ENCODE measurements around the gene VANGL2.

The VANGL2 gene

DNA sequence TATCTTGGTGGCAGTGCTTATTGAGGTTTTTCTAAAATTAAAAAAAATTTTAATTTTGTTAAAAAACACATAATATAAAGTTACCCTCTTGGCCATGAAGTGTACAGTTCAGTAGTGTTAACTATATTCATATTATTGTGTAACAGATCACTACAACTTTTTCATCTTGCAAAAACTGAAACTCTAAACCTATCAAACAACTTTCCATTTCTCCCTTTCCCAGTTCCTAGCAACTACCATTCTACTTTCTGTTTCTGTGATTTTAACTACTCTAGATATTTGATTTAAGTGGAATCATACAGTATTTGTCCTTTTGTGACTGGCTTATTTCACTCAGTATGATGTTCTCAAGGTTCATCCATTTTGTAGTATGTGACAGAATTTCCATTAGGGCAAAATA lies 67.2 kb downstream of the VANGL2 start:
- no peak overlapping the region for H3K4me3 ChIP-seq (ENCODE audit: low read depth, low read length)
- no peak for DNase-seq (ENCODE audit: low read depth)
- TF ChIP-seq, protein P1, sequence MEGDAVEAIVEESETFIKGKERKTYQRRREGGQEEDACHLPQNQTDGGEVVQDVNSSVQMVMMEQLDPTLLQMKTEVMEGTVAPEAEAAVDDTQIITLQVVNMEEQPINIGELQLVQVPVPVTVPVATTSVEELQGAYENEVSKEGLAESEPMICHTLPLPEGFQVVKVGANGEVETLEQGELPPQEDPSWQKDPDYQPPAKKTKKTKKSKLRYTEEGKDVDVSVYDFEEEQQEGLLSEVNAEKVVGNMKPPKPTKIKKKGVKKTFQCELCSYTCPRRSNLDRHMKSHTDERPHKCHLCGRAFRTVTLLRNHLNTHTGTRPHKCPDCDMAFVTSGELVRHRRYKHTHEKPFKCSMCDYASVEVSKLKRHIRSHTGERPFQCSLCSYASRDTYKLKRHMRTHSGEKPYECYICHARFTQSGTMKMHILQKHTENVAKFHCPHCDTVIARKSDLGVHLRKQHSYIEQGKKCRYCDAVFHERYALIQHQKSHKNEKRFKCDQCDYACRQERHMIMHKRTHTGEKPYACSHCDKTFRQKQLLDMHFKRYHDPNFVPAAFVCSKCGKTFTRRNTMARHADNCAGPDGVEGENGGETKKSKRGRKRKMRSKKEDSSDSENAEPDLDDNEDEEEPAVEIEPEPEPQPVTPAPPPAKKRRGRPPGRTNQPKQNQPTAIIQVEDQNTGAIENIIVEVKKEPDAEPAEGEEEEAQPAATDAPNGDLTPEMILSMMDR (conservative IDR thresholded peaks at IDR 0.05; ENCODE audit: low read depth, low read length): no peak

DNA sequence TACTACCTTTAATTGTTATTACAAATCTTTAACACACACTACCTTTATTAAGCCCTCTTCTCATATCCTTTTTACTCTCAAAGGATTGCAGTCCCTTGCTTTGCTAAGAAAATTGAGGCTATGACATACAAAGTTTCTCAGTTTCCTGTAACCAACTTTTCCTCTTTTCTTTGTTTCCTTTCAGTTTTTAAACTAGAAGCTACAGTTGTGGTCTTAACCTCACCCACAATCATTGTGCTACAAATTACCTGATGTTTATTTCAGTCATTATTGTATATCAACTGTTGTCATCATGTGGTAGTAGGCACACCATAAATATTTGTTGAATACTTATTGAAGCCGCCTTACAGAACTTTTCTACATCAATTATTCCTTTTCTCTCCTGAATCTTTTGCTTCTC lies 70.9 kb downstream of the VANGL2 start:
- TF ChIP-seq, protein P1 (conservative IDR thresholded peaks at IDR 0.05; ENCODE audit: low read depth, low read length): no peak
- no peak for DNase-seq (ENCODE audit: low read depth)
- no peak overlapping the region for H3K4me3 ChIP-seq (ENCODE audit: low read depth, low read length)

DNA sequence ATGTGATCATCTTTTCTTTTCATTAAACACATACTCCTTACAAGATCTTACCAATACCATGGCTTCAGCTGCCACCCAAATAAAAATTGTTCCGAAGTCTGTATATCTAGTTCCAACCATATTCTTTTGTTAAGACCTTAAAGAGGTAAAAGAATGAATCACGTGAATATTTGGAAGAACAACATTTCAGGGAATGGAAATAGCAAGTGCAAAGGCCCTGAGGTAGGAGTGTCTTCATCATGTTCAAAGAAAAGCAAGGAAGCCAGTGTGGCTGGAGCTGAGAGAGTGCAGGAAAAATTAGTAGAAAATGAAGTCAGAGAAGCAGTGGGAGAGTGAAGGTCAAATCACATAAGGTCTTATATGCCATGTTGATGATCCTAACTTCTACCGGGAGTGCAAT lies 71.7 kb downstream of the VANGL2 start:
- H3K4me3 ChIP-seq (ENCODE audit: low read depth, low read length): no peak overlapping the region
- TF ChIP-seq, protein P1 (conservative IDR thresholded peaks at IDR 0.05; ENCODE audit: low read depth, low read length): no peak
- DNase-seq (ENCODE audit: low read depth): no peak

DNA sequence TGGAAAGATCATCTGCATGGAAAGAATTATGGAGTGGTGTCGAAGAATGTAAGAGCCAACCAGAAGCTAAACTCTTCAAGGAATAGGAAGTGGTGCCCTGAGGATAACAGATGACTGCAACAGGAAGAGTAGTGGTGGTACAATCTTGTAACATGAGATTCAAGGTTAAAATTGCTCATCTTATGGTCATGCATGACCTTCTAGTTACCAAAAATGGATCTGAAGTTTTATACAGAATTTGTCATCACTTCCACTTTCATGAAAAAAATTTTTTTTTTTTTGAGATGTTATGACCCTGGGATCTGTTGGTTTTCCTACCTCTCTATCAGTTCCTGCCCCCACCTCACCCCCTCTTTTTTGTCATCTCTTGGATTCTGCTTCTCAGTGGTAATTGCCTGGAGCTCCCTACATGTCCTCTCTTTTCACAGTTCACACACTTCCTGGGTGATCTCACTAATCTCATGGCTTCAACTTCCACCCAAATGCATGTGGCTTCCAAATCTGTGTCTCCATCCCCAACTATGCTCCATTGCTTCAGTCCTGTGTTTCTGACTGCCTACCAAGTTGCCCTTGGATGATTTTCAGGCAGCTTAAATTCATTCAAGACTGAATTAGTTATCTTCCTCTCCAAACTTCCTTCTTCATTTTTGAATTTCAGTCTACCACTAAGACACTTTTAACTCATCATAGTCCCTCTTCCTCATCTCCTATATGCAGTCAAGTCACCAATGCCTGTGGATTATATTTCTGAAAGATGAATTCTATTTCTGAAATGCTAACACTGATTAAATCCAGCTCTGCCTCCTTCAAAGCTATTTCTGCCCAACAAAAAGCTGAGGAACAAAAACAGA lies 74.3 kb downstream of the VANGL2 start:
- TF ChIP-seq, protein P1 (conservative IDR thresholded peaks at IDR 0.05; ENCODE audit: low read depth, low read length): no peak
- no peak for DNase-seq (ENCODE audit: low read depth)
- no peak overlapping the region for H3K4me3 ChIP-seq (ENCODE audit: low read depth, low read length)
